Brain microvascular endothelial cell (primary cell): ENCODE data around the gene VILL.

ENCODE experiments used
- DNase-seq: peaks from one replicate; pipeline ENCODE4 v3.0.0-alpha.2; 2020
- H3K27ac ChIP-seq: fragments of 250-450 bp; sonication (Bioruptor Pico); 2 replicates; pipeline ENCODE4 v1.5.1; 2020; ENCODE audit warnings: mild to moderate bottlenecking, moderate library complexity
- H3K27me3 ChIP-seq: fragments of 250-450 bp; sonication (Bioruptor Pico); replicated peaks from 2 replicates; pipeline ENCODE4 v1.5.1; 2020; ENCODE audit warnings: mild to moderate bottlenecking
- H3K36me3 ChIP-seq: fragments of 250-450 bp; sonication (Bioruptor Pico); replicated peaks from 2 replicates; pipeline ENCODE4 v1.5.1; 2020; ENCODE audit warnings: mild to moderate bottlenecking
- H3K4me3 ChIP-seq: 2 replicates; pipeline ENCODE4 v1.5.1; 2011; ENCODE audit warnings: low read depth, mild to moderate bottlenecking, control low read depth, low read length, moderate library complexity
- CTCF ChIP-seq: IDR thresholded peaks from 2 replicates; pipeline ENCODE4 v1.5.1; 2011; ENCODE audit warnings: low read depth, mild to moderate bottlenecking, moderate library complexity, low read length, control low read depth, inconsistent platforms; ENCODE audit errors: missing control alignments
- in situ Hi-C: cut with HindIII; loops from 2 replicates; pipeline ENCODE4 v1.10.0; 2017; ENCODE audit warnings: low sequenced_read_pairs, low pct_ligation_motif_present

VILL gene

GRCh38 chr3:37990527-37990926 is at the start of gene VILL:
Gene VILL (plus strand): TSS chr3:37990786. CDS start chr3:37993673, 2,887 bp downstream.
- DNase-seq: no peak
- no peak within 1 kb of the TSS for H3K4me3 ChIP-seq
- no peak within 1 kb of the TSS for H3K27ac ChIP-seq
- H3K27me3 ChIP-seq: no peaks in the 10 kb centered on the region
- TF ChIP-seq CTCF: no peak
- no peaks in the 10 kb centered on the region for H3K36me3 ChIP-seq
- in situ Hi-C loops: no loop called here

GRCh38 chr3:37941608-37942508 is 48.7 kb upstream of the VILL start:
- Histone ChIP-seq H3K27me3 (no peaks in the 10 kb centered on the region), H3K36me3 (no peaks in the 10 kb centered on the region), H3K27ac (no peak overlapping the region), H3K4me3 (no peak overlapping the region)
- no peak for TF ChIP-seq CTCF
- no peak for DNase-seq
- in situ Hi-C loops: no loop called here

GRCh38 chr3:37942646-37943045 is 47.9 kb upstream of the VILL start:
- DNase-seq: no peak
- TF ChIP-seq CTCF: no peak
- Histone ChIP-seq H3K27ac (no peak overlapping the region), H3K27me3 (no peaks in the 10 kb centered on the region), H3K4me3 (no peak overlapping the region), H3K36me3 (no peaks in the 10 kb centered on the region)
- in situ Hi-C loops: no loop called here

- H3K27ac ChIP-seq: no peak overlapping the region
- H3K36me3 ChIP-seq: no peaks in the 10 kb centered on the region
- no peaks in the 10 kb centered on the region for H3K27me3 ChIP-seq
- no peak overlapping the region for H3K4me3 ChIP-seq
- DNase-seq: no peak
- in situ Hi-C loops: no loop called here
- TF ChIP-seq CTCF: no peak
Measured at GRCh38 chr3:37943126-37943525, 47.5 kb upstream of the VILL start.

- no peak for DNase-seq
- in situ Hi-C loops: no loop called here
- Histone ChIP-seq H3K27me3 (no peaks in the 10 kb centered on the region), H3K36me3 (no peaks in the 10 kb centered on the region), H3K27ac (no peak overlapping the region), H3K4me3 (no peak overlapping the region)
- no peak for TF ChIP-seq CTCF
Measured at GRCh38 chr3:37943631-37944314, 46.8 kb upstream of the VILL start.
